Left renal cortex interstitium (tissue), 4 donors: Measurements from ENCODE around the gene DUS2. TPM values are rescaled to one million over a fixed set of nuclear protein-coding genes. Genes with fewer than 3 reads are reported as not detected.
A peak's percentile ranks its signal among the peaks of the same experiment; 100 is the strongest.
"Not testable (repeated sequence)": the region's sequence is repeated elsewhere in the genome, so short reads cannot be mapped to it uniquely, and the experiment has no call there.

Experiments
- DNase-seq, 4 donors: peaks; one replicate each; pipeline ENCODE4 v3.0.0-alpha.2; 2013; ENCODE audit warnings: low read depth in 4 of 4, low spot score in 2 of 4, missing footprints in 1 of 4
- polyA plus RNA-seq, 4 donors: library from polyadenylated mRNA; unstranded; fragments of 120-200 nt; gene quantifications; one replicate each; pipeline ENCODE4 v1.2.1, GENCODE V29; 2013; ENCODE audit not compliant: insufficient read length in 4 of 4

DUS2 gene
- polyA plus RNA-seq, 4 donors = 13.5 to 19.5 (median 15.5) TPM

DNA sequence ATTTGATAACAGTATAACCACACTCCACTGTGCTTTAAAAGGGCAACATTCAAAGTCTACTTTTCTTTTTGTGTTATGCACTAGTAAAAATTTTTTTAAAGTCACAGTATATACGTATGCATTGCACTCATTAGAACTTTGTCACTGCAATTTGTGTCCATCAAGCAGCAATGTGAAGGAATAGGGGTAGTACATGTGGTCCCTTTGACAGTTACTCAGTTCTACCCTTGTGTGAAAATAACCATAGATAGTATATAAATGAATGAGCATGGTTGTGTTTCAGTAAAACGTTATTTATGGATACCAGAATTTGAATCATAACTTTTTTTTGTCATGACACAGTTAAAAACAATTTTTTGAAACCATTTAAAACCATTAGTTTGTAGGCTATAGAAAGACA, 92.8 kb downstream of the DUS2 start:
- DNase-seq = no peak

DNA sequence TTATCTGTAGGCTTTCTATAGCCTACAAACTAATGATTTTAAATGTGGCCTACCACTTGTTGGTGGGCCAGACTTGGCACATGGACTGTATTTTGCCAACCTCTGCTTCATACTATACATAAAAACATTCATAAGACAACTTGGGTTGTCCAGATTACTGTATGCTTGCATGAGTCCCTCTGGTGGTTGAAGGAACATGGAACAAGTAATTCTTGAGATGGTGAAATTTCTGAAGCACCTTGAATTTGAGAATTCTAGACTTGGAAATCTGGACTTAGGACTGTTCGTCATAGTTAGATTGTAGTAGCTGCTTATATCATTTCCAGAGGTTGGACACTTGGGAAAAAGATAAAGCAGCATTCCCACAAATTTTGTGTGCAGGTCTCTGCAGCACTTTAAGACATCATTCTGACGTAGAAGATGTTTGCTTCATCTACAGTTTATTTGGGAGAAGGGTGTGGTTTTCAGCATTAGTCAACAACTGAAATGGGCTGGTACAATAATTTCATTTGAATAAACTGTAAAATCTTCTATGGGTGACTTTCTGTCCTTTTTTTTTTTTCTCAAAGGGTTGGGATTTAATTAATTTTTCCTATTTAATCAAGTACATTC, 93.3 kb downstream of the DUS2 start:
- no peak for DNase-seq

DNA sequence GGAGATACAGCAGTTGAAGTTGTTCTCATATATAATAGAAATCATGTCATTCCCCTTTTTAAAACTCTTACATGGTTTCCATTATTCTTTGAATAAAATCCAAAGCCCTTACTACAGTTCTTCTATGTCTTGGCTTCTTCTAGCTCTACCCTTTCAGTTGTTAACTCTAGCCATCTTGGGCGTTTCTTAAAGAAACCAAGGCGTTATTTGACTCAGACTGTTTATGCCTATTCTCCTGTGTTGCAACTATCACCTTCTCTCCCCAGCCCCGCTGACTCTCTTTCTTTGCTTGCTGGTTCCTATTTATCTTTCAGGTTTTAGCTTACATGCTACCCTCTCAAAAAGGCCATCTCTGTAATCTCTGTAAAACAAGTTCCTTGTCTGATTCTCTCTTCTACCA, 94.8 kb downstream of the DUS2 start:
- no peak for DNase-seq

DNA sequence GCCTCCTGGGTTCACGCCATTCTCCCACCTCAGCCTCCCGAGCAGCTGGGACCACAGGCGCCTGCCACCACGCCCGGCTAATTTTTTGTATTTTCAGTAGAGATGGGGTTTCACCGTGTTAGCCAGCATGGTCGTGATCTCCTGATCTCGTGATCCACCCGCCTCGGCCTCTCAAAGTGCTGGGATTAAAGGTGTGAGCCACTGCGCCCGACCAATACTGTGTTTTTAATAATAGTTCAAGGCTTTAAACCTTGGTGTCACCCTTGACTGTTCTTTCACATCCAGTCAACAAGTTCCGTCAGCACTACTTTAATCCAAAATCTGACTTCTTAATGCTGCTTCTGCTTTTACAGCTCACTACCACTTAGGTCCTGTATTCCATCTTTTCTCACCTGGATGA, 95.9 kb downstream of the DUS2 start:
- DNase-seq = not testable (repeated sequence)

DNA sequence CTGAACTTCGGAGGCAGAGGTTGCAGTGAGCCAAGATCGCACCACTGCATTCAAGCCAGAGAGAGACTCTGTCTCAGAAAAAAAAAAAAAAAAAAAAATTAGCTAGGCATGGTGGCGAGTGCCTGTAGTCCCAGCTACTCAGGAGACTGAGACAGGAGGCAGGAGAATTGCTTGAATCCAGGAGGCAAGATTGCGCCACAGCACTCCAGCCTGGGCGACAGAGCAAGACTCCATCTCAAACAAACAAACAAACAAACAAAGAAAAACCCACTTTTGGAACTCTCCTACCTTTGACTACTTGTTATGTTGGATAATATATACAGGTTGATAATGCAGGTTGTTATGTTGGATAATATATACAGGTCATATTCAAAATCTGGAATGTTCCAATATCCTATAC, 97.4 kb downstream of the DUS2 start:
- DNase-seq = not testable (repeated sequence)

DNA sequence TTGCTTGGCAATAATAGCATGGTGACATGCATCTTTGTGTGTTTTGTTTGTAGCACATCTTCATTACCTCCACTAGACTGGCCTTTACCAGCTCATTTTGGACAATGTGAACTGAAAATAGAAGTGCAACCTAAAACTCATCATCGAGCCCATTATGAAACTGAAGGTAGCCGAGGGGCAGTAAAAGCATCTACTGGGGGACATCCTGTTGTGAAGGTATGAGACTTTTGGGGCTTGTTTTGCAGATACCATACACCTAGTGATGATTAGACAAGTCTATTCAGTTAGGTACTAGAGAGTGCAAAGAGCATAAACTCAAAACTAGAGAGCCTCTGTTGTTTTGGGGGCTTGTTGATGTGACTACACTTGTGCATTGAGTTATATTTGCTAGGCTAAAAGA, 103.3 kb downstream of the DUS2 start:
- DNase-seq = no peak

DNA sequence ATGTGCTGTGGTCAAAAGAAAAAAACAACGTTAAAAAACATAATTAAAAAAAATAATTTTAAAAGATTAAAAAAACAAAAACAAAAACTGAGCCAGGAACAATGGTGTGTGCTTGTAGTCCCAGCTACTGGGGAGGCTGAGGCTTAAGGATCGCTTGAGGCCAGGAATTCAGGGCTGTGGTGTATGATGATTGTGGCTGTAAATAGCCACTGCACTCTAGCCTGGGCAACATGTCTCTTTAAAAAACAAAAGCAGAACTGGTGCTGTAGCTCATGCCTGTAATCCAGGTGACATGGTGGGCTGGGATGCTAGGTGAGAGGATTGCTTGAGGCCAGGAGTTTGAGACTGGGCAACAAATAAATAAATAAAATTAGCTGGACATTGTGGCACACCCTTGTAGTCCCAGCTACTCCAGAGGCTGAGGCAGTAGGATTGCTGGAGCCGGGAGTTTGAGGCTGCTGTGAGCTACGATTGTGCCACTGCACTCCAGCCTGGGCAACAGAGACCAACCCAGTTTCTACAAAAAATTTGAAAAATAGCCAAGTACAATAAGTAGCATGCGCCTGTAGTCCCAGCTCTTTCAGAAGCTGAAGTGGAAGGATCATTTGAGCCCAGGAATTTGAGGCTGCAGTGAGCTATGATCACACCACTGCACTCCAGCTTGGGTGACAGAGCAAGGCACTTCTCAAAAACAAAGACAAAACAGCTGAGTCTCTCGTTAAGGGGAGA, 105.7 kb downstream of the DUS2 start:
- DNase-seq = peak in 1 of 4 donors; percentile 11

Other genes starting within 250 kb of the DUS2 start
- 10 to 100 TPM; 18.4 to 34.4 (median 25.0) TPM for gene RANBP10, start 216.7 kb upstream of the DUS2 start, polyA plus RNA-seq
- 10 to 100 TPM in 1 of 4 donors, 1 to 10 TPM in 3; 6.3 to 10.7 (median 7.7) TPM for gene TSNAXIP1, start 216.4 kb upstream of the DUS2 start, polyA plus RNA-seq
- 10 to 100 TPM; 26.8 to 40.0 (median 32.0) TPM for gene THAP11, start 181.0 kb upstream of the DUS2 start, polyA plus RNA-seq
- 100 to 1,000 TPM; 114 to 134 (median 127) TPM for gene NUTF2, start 176.4 kb upstream of the DUS2 start, polyA plus RNA-seq
- gene CENPT, start 175.6 kb upstream of the DUS2 start, polyA plus RNA-seq = 10 to 100 TPM; 37.4 to 62.4 (median 50.7) TPM
- 100 to 1,000 TPM in 2 of 4 donors, 10 to 100 TPM in 2; 75.0 to 106 (median 97.3) TPM for gene EDC4, start 150.2 kb upstream of the DUS2 start, polyA plus RNA-seq
- gene NRN1L, start 138.4 kb upstream of the DUS2 start, polyA plus RNA-seq = under 1 TPM in 3 of 4 donors, not detected in 1; 0.30 to 0.68 (median 0.63) TPM
- 10 to 100 TPM; 33.5 to 44.6 (median 40.1) TPM for gene PSKH1, start 130.0 kb upstream of the DUS2 start, polyA plus RNA-seq
- 1 to 10 TPM; 4.5 to 7.1 (median 5.8) TPM for gene CTRL, start 91.4 kb upstream of the DUS2 start, polyA plus RNA-seq
- 10 to 100 TPM; 20.3 to 39.4 (median 28.3) TPM for gene PSMB10, start 86.4 kb upstream of the DUS2 start, polyA plus RNA-seq
- 10 to 100 TPM; 13.7 to 32.8 (median 20.2) TPM for gene LCAT, start 79.2 kb upstream of the DUS2 start, polyA plus RNA-seq
- 10 to 100 TPM; 32.4 to 47.4 (median 40.2) TPM for gene SLC12A4, start 54.6 kb upstream of the DUS2 start, polyA plus RNA-seq
- under 1 TPM in 3 of 4 donors, not detected in 1; 0.05 to 0.21 (median 0.08) TPM for gene DPEP3, start 42.8 kb upstream of the DUS2 start, polyA plus RNA-seq
- gene DPEP2, start 23.8 kb upstream of the DUS2 start, polyA plus RNA-seq = 1 to 10 TPM in 1 of 4 donors, under 1 TPM in 3; 0.45 to 1.1 (median 0.78) TPM
- not detected for gene DPEP2NB, start 7.4 kb upstream of the DUS2 start, polyA plus RNA-seq
- gene DDX28, start 52 bp upstream of the DUS2 start, polyA plus RNA-seq = 10 to 100 TPM in 3 of 4 donors, 1 to 10 TPM in 1; 9.0 to 13.7 (median 10.9) TPM
- gene NFATC3, start 62.1 kb downstream of the DUS2 start, polyA plus RNA-seq = 10 to 100 TPM; 30.8 to 35.5 (median 32.9) TPM
- gene ESRP2, start 212.8 kb downstream of the DUS2 start, polyA plus RNA-seq = 10 to 100 TPM; 25.5 to 44.0 (median 32.1) TPM
- gene PLA2G15, start 222.1 kb downstream of the DUS2 start, polyA plus RNA-seq = 10 to 100 TPM; 21.6 to 27.0 (median 22.9) TPM
- gene SLC7A6, start 241.2 kb downstream of the DUS2 start, polyA plus RNA-seq = 10 to 100 TPM; 12.1 to 20.3 (median 14.8) TPM